Measurements from ENCODE around the gene PLAGL1. TPM values are rescaled to one million over a fixed set of nuclear protein-coding genes. Genes with fewer than 3 reads are reported as not detected.

The PLAGL1 gene
- total and polyA plus RNA-seq, 2 experiments from 2014 or later, result 48.6 to 88.9 TPM

- no peak for TF ChIP-seq EZH2 (IDR thresholded peaks at IDR 0.05; ENCODE audit: borderline replicate concordance)
- no peak for TF ChIP-seq EZH2phosphoT487 (IDR thresholded peaks at IDR 0.05; ENCODE audit: low read depth, severe bottlenecking, unreplicated experiment)
- TF ChIP-seq CTCF (IDR thresholded peaks at IDR 0.05; ENCODE audit: poor library complexity), result peak; percentile 51
These were observed 66.0 kb downstream of the PLAGL1 start for GRCh38 chr6:143941852-143942627.

GRCh38 chr6:143940011-143940597 lies 68.0 kb downstream of the PLAGL1 start:
- Histone ChIP-seq H3K27me3 (no peaks in the 10 kb centered on the region), H3K9me3 (ENCODE audit: low read depth) (no peaks in the 10 kb centered on the region), H3K4me1 (ENCODE audit: insufficient read depth) (peaks cover 10% of the 10 kb centered on the region), H3K4me2 (no peak overlapping the region), H3K4me3 (no peak overlapping the region), H4K20me1 (ENCODE audit: insufficient read depth, poor library complexity, severe bottlenecking) (no peaks in the 10 kb centered on the region), H3K27ac (no peak overlapping the region), H3K36me3 (replicated peaks; ENCODE audit: insufficient read depth, low read depth) (no peaks in the 10 kb centered on the region), H3K79me2 (no peaks in the 10 kb centered on the region), H2AFZ (no peak overlapping the region), H3K9me2 (replicated peaks; ENCODE audit: insufficient read depth) (no peaks in the 10 kb centered on the region)
- WGBS (ENCODE audit: low lambda C conversion rate, missing lambda C conversion rate), result 72% methylated on average over 4 of the region's 4 CpGs
- peak; percentile 73 for DNase-seq (ENCODE audit: low spot score)
- no peak for TF ChIP-seq EZH2phosphoT487 (IDR thresholded peaks at IDR 0.05; ENCODE audit: low read depth, severe bottlenecking, unreplicated experiment)
- TF ChIP-seq CTCF (IDR thresholded peaks at IDR 0.05; ENCODE audit: poor library complexity), result peak; percentile 60

More at GRCh38 chr6:143941852-143942627, 66.0 kb downstream of the PLAGL1 start:
- H3K9me2 ChIP-seq (replicated peaks; ENCODE audit: insufficient read depth), result no peaks in the 10 kb centered on the region
- H3K27me3 ChIP-seq, result no peaks in the 10 kb centered on the region
- no peaks in the 10 kb centered on the region for H3K79me2 ChIP-seq
- H3K36me3 ChIP-seq (replicated peaks; ENCODE audit: insufficient read depth, low read depth), result no peaks in the 10 kb centered on the region
- no peaks in the 10 kb centered on the region for H4K20me1 ChIP-seq (ENCODE audit: insufficient read depth, poor library complexity, severe bottlenecking)
- no peak overlapping the region for H3K4me3 ChIP-seq
- WGBS (ENCODE audit: low lambda C conversion rate, missing lambda C conversion rate), result 61% methylated on average over 20 of the region's 20 CpGs
- DNase-seq (ENCODE audit: low spot score), result peak; percentile 68
- H3K4me2 ChIP-seq, result no peak overlapping the region
- no peak overlapping the region for H2AFZ ChIP-seq
- H3K27ac ChIP-seq, result no peak overlapping the region
- H3K9me3 ChIP-seq (ENCODE audit: low read depth), result no peaks in the 10 kb centered on the region
- H3K4me1 ChIP-seq (ENCODE audit: insufficient read depth), result peaks cover 5% of the 10 kb centered on the region

GRCh38 chr6:143939364-143939763 lies 68.7 kb downstream of the PLAGL1 start:
- no peak overlapping the region for H3K4me2 ChIP-seq
- no peaks in the 10 kb centered on the region for H3K79me2 ChIP-seq
- no peaks in the 10 kb centered on the region for H3K36me3 ChIP-seq (replicated peaks; ENCODE audit: insufficient read depth, low read depth)
- TF ChIP-seq EZH2 (IDR thresholded peaks at IDR 0.05; ENCODE audit: borderline replicate concordance) (no peak), EZH2phosphoT487 (IDR thresholded peaks at IDR 0.05; ENCODE audit: low read depth, severe bottlenecking, unreplicated experiment) (no peak), CTCF (IDR thresholded peaks at IDR 0.05; ENCODE audit: poor library complexity) (no peak)
- no peaks in the 10 kb centered on the region for H3K9me2 ChIP-seq (replicated peaks; ENCODE audit: insufficient read depth)
- no peaks in the 10 kb centered on the region for H3K9me3 ChIP-seq (ENCODE audit: low read depth)
- no peaks in the 10 kb centered on the region for H3K27me3 ChIP-seq
- DNase-seq (ENCODE audit: low spot score), result no peak
- WGBS (ENCODE audit: low lambda C conversion rate, missing lambda C conversion rate), result 75% methylated on average over 4 of the region's 4 CpGs
- peaks cover 10% of the 10 kb centered on the region for H3K4me1 ChIP-seq (ENCODE audit: insufficient read depth)
- H4K20me1 ChIP-seq (ENCODE audit: insufficient read depth, poor library complexity, severe bottlenecking), result no peaks in the 10 kb centered on the region
- H3K27ac ChIP-seq, result no peak overlapping the region
- H2AFZ ChIP-seq, result no peak overlapping the region
- H3K4me3 ChIP-seq, result no peak overlapping the region

Data from hepatocyte (in vitro differentiated cells).